Ovary (tissue), 3 donors: Measurements from ENCODE around the gene KCNIP1.

Experiments used
- CTCF ChIP-seq, 3 donors: fragments of 450-650 bp in 2 of 3; fragments of 200-600 bp in 1 of 3; IDR thresholded peaks; one replicate each; pipeline versions ENCODE4 v1.5.1 to v1.8.0; 2016 to 2022; ENCODE audit warnings: antibody characterized with exemption in 3 of 3, mild to moderate bottlenecking in 1 of 3
- EP300 ChIP-seq: sonication (generic); formaldehyde crosslinking; IDR thresholded peaks from one replicate; pipeline ENCODE4 v1.6.1; 2017; ENCODE audit warnings: antibody characterized with exemption
- POLR2A ChIP-seq: fragments of 450-650 bp; IDR thresholded peaks from one replicate; pipeline ENCODE4 v1.6.1; 2017; ENCODE audit warnings: antibody characterized with exemption, mild to moderate bottlenecking, moderate library complexity
- donor health status: DM: no; HTN: no; CAD: no.

DNA sequence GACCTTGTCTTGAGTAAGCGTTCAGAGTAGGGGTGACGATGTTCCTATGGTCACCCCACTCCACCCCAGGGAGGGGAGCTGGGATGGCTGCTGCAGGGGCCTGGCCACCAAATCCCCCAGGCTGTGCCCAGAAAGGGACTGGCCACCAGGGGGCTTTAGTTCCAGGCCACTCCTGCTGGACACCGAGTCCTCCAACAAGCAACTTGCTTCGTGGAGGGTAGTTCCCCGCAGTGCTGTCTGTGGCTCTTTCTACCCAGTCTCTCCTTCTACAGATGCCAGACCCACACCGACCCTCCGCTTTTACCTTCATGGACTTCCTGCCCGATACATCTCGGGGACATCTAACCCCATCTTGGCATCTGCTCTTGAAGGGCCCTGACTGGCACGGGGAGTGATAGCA lies 244.0 kb downstream of the KCNIP1 start:
- TF ChIP-seq CTCF (IDR thresholded peaks at IDR 0.05) (no peak), POLR2A (no peak), EP300 (no peak)
